ENCODE results near the gene PKP4. TPM values are rescaled to one million over a fixed set of nuclear protein-coding genes. Genes with fewer than 3 reads are reported as not detected.

PKP4 gene
- total RNA-seq, 1 experiment from 2014 or later: 55.2 TPM

- TF ChIP-seq POLR2A (IDR thresholded peaks at IDR 0.05; ENCODE audit: borderline replicate concordance, extremely low read depth, insufficient read depth, insufficient read length): no peak
- TF ChIP-seq, protein P1, sequence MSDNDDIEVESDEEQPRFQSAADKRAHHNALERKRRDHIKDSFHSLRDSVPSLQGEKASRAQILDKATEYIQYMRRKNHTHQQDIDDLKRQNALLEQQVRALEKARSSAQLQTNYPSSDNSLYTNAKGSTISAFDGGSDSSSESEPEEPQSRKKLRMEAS (IDR thresholded peaks at IDR 0.05): no peak
- TF ChIP-seq ZBTB33 (IDR thresholded peaks at IDR 0.05; ENCODE audit: extremely low read depth, insufficient replicate concordance, low read length): no peak
- TF ChIP-seq CBX3 (IDR thresholded peaks at IDR 0.05; ENCODE audit: low read depth): no peak
- no peak for TF ChIP-seq POLR2AphosphoS5 (IDR thresholded peaks at IDR 0.05; ENCODE audit: low read depth, low read length)
- TF ChIP-seq SRF (IDR thresholded peaks at IDR 0.05; ENCODE audit: low read depth): no peak
- no peak for TF ChIP-seq REST (IDR thresholded peaks at IDR 0.05; ENCODE audit: low read depth)
- TF ChIP-seq SIN3A (IDR thresholded peaks at IDR 0.05; ENCODE audit: low read depth): no peak
- TF ChIP-seq TCF7L2 (IDR thresholded peaks at IDR 0.05; ENCODE audit: borderline replicate concordance, extremely low read depth, insufficient read depth, insufficient read length): no peak
- TF ChIP-seq ZNF274 (IDR thresholded peaks at IDR 0.05; ENCODE audit: low read depth, low read length): no peak
- TF ChIP-seq RAD21 (IDR thresholded peaks at IDR 0.05; ENCODE audit: low read depth): no peak
- TF ChIP-seq FOSL1 (IDR thresholded peaks at IDR 0.05; ENCODE audit: low read depth): no peak
- TF ChIP-seq, protein P2, sequence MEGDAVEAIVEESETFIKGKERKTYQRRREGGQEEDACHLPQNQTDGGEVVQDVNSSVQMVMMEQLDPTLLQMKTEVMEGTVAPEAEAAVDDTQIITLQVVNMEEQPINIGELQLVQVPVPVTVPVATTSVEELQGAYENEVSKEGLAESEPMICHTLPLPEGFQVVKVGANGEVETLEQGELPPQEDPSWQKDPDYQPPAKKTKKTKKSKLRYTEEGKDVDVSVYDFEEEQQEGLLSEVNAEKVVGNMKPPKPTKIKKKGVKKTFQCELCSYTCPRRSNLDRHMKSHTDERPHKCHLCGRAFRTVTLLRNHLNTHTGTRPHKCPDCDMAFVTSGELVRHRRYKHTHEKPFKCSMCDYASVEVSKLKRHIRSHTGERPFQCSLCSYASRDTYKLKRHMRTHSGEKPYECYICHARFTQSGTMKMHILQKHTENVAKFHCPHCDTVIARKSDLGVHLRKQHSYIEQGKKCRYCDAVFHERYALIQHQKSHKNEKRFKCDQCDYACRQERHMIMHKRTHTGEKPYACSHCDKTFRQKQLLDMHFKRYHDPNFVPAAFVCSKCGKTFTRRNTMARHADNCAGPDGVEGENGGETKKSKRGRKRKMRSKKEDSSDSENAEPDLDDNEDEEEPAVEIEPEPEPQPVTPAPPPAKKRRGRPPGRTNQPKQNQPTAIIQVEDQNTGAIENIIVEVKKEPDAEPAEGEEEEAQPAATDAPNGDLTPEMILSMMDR (IDR thresholded peaks at IDR 0.05 in 2 of 3, conservative IDR thresholded peaks at IDR 0.05 in 1 of 3; ENCODE audit: borderline replicate concordance in 1 of 3, insufficient read depth in 1 of 3, low read depth in 2 of 3, low read length in 2 of 3): no peak
- TF ChIP-seq, protein P3, sequence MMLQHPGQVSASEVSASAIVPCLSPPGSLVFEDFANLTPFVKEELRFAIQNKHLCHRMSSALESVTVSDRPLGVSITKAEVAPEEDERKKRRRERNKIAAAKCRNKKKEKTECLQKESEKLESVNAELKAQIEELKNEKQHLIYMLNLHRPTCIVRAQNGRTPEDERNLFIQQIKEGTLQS (IDR thresholded peaks at IDR 0.05): no peak
- no peak for TF ChIP-seq YY1 (IDR thresholded peaks at IDR 0.05; ENCODE audit: extremely low read depth, insufficient replicate concordance, low read depth, low read length)
- no peak for TF ChIP-seq JUND (IDR thresholded peaks at IDR 0.05)
- no peak for TF ChIP-seq ZFX (IDR thresholded peaks at IDR 0.05)
- TF ChIP-seq EZH2phosphoT487 (IDR thresholded peaks at IDR 0.05; ENCODE audit: borderline replicate concordance): no peak
- no peak for TF ChIP-seq SP1 (IDR thresholded peaks at IDR 0.05; ENCODE audit: low read depth)
- Histone ChIP-seq H3K79me2 (ENCODE audit: insufficient read depth, low read length) (no peaks in the 10 kb centered on the region), H3K9ac (ENCODE audit: low read length) (no peak overlapping the region), H2AFZ (ENCODE audit: low read depth, low read length, poor library complexity, severe bottlenecking) (no peak overlapping the region), H3K4me1 (ENCODE audit: control insufficient read depth in 1 of 2, insufficient read depth in 2 of 2, low read length in 2 of 2) (no peaks in the 10 kb centered on the region), H3K9me2 (ENCODE audit: insufficient read depth) (no peaks in the 10 kb centered on the region), H4K20me1 (ENCODE audit: insufficient read depth) (no peaks in the 10 kb centered on the region), H3K27ac (ENCODE audit: low read depth, low read length) (no peak overlapping the region), H3K4me3 (replicated peaks in 1 of 2; ENCODE audit: low read depth in 1 of 2, low read length in 2 of 2) (no peak overlapping the region), H3K4me2 (ENCODE audit: low read length) (no peak overlapping the region), H3K9me3 (ENCODE audit: control insufficient read depth in 1 of 2, insufficient read depth in 1 of 2, low read depth in 1 of 2, low read length in 2 of 2) (no peaks in the 10 kb centered on the region), H3K36me3 (ENCODE audit: control insufficient read depth in 1 of 2, insufficient read depth in 2 of 2, low read length in 2 of 2) (no peaks in the 10 kb centered on the region), H3K27me3 (ENCODE audit: insufficient read depth, low read length) (no peaks in the 10 kb centered on the region)
- DNase-seq (ENCODE audit: low read depth, low spot score) (no peak), ATAC-seq (no peak)
- ChIA-PET CTCF (no interaction called here), POLR2A (no interaction called here), RAD21 (ENCODE audit: low non-redundant PET in 1 of 2, low total read pairs in 2 of 2, uncharacterized antibody in 2 of 2, unreplicated experiment in 2 of 2) (no interaction called here)
- intact Hi-C loops (cut with micrococcal nuclease): no loop called here
- no TSS peak for BruUV-seq (replicated peaks)
These were observed 190.9 kb downstream of the PKP4 start for GRCh38 chr2:158647436-158648231.

Measured in HCT116 (cell line).